ENCODE results near the gene AKR1C2. TPM values are rescaled to one million over a fixed set of nuclear protein-coding genes. Genes with fewer than 3 reads are reported as not detected.

Gene AKR1C2
- total RNA-seq, 1 experiment from 2014 or later = 0.86 TPM

Other genes starting within 250 kb of the AKR1C2 start
- 0.30 TPM in 1 of 2 replicates, not detected in the other for gene AKR1E2, start 177.7 kb downstream of the AKR1C2 start, total RNA-seq (2014; rRNA removed; shearing (Covaris generic))
- gene AKR1C1, start 40.4 kb downstream of the AKR1C2 start, total RNA-seq (2014; rRNA removed; shearing (Covaris generic)) = 25.7 and 25.8 TPM in 2 replicates
- gene AKR1C3, start 90.6 kb upstream of the AKR1C2 start, total RNA-seq (2014; rRNA removed; shearing (Covaris generic)) = 6.2 and 9.6 TPM in 2 replicates
- not detected in 2 replicates for gene AKR1C8, start 181.3 kb upstream of the AKR1C2 start, total RNA-seq (2014; rRNA removed; shearing (Covaris generic))
- gene AKR1C4, start 193.0 kb upstream of the AKR1C2 start, total RNA-seq (2014; rRNA removed; shearing (Covaris generic)) = not detected in 2 replicates

All from M059J (cell line).